ENCODE data around the gene PID1. TPM values are rescaled to one million over a fixed set of nuclear protein-coding genes. Genes with fewer than 3 reads are reported as not detected.

PID1 gene
- total RNA-seq, 4 donors from 2014 or later, result 14.5 to 49.7 (median 20.7) TPM

DNA sequence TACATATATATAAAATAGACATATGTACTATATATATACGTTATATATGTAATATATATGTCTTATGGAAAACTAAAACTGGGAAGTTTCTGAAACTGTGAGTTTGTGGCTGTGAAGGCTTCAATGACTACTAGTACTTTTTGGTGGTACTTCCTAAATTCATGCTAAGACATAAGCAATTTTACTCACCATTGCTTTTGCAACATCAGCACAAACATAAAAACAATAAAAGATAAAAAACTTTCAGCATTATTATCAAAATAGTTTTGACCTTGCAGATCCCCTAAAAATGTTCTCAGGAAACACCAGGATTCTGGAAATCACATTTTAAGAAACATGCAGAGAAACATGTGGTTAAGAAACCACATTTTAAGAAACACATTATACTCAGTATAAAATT lies 269.9 kb downstream of the PID1 start:
- H3K9me3 ChIP-seq, result no peaks in the 10 kb centered on the region
- 51 to 55% methylated on average over 1 of the region's 1 CpG for WGBS, 2 donors
- DNase-seq, result no peak
- no peaks in the 10 kb centered on the region for H3K4me1 ChIP-seq
- TF ChIP-seq CTCF (IDR thresholded peaks at IDR 0.05), result no peak
- TF ChIP-seq POLR2A (IDR thresholded peaks at IDR 0.05), result no peak
- H3K27me3 ChIP-seq, result no peaks in the 10 kb centered on the region
- intact Hi-C loops (cut with DNase I), result no loop called here
- H3K36me3 ChIP-seq, result no peaks in the 10 kb centered on the region
- no peak overlapping the region for H3K4me3 ChIP-seq (replicated peaks in 1 of 3)
- no peak overlapping the region for H3K27ac ChIP-seq

DNA sequence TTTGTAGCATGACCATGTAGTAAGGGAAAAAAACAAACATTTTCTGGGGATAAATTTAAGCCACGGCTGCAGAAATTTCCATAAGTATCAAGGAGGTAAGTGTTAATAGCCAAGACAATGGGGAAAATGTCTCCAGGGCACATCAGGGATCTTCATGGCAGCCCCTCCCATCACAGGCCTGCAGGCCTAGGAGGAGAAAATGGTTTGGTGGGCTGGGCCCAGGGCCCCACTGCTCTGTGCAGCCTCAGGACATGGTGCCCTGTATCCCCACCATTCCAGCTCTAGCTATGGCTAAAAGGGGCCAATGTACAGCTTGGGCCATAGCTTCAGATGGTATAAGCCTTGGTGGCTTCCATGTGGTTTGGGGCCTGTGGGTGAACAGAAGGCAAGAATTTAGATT lies 271.8 kb downstream of the PID1 start:
- no peak overlapping the region for H3K4me3 ChIP-seq (replicated peaks in 1 of 3)
- no peak for DNase-seq
- 34 to 72% methylated on average over 1 of the region's 1 CpG for WGBS, 2 donors
- intact Hi-C loops (cut with DNase I), result no loop called here
- no peaks in the 10 kb centered on the region for H3K4me1 ChIP-seq
- TF ChIP-seq POLR2A (IDR thresholded peaks at IDR 0.05) (no peak), CTCF (IDR thresholded peaks at IDR 0.05) (no peak)
- H3K9me3 ChIP-seq, result no peaks in the 10 kb centered on the region
- no peaks in the 10 kb centered on the region for H3K27me3 ChIP-seq
- no peak overlapping the region for H3K27ac ChIP-seq
- no peaks in the 10 kb centered on the region for H3K36me3 ChIP-seq

DNA sequence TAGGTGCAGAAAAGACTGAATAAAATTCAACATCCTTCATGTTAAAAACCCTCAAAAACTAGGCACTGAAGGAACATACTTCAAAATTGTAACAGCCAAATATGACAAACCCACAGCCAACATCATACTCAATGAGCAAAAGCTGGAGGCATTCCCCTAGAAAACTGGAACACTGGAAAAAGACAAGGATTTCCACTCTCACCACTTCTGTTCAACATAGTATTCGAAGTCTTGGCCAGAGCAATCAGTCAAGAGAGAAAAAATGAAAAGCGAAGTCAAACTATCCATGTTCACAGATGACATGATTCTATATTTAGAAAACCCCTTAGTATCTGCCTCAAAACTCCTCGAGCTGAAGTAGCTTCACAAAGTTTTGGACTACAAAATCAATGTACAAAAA lies 282.3 kb downstream of the PID1 start:
- H3K9me3 ChIP-seq, result no peaks in the 10 kb centered on the region
- no peak overlapping the region for H3K27ac ChIP-seq
- H3K4me3 ChIP-seq (replicated peaks in 1 of 3), result no peak overlapping the region
- H3K36me3 ChIP-seq, result no peaks in the 10 kb centered on the region
- H3K27me3 ChIP-seq, result no peaks in the 10 kb centered on the region
- no peak for TF ChIP-seq CTCF (IDR thresholded peaks at IDR 0.05)
- no peak for TF ChIP-seq POLR2A (IDR thresholded peaks at IDR 0.05)
- DNase-seq, result no peak
- intact Hi-C loops (cut with DNase I), result no loop called here
- WGBS, 2 donors, result 41 to 57% methylated on average over 3 of the region's 3 CpGs
- no peaks in the 10 kb centered on the region for H3K4me1 ChIP-seq

GRCh38 chr2:228987441-228988155 lies 283.5 kb downstream of the PID1 start:
- Histone ChIP-seq H3K4me1 (no peaks in the 10 kb centered on the region), H3K27ac (no peak overlapping the region), H3K36me3 (no peaks in the 10 kb centered on the region), H3K4me3 (replicated peaks in 1 of 3) (no peak overlapping the region), H3K9me3 (no peaks in the 10 kb centered on the region), H3K27me3 (no peaks in the 10 kb centered on the region)
- DNase-seq, result no peak
- no peak for TF ChIP-seq CTCF (IDR thresholded peaks at IDR 0.05)
- TF ChIP-seq POLR2A (IDR thresholded peaks at IDR 0.05), result no peak
- intact Hi-C loops (cut with DNase I), result no loop called here
- WGBS, 2 donors, result 75% methylated on average over 2 of the region's 2 CpGs

- no peaks in the 10 kb centered on the region for H3K4me1 ChIP-seq
- no peaks in the 10 kb centered on the region for H3K9me3 ChIP-seq
- WGBS, 2 donors, result 61 to 62% methylated on average over 1 of the region's 1 CpG
- H3K27ac ChIP-seq, result no peak overlapping the region
- no peak for TF ChIP-seq POLR2A (IDR thresholded peaks at IDR 0.05)
- TF ChIP-seq CTCF (IDR thresholded peaks at IDR 0.05), result no peak
- no peaks in the 10 kb centered on the region for H3K27me3 ChIP-seq
- intact Hi-C loops (cut with DNase I), result no loop called here
- no peaks in the 10 kb centered on the region for H3K36me3 ChIP-seq
- H3K4me3 ChIP-seq (replicated peaks in 1 of 3), result no peak overlapping the region
- DNase-seq, result no peak
These were observed 284.1 kb downstream of the PID1 start for GRCh38 chr2:228986961-228987360.
